Activated CD4-positive, alpha-beta T cell treated with anti-CD3 and anti-CD28 coated beads for 24 hours (primary cell): Measurements from ENCODE around the gene DNAJB6.
"Not testable (repeated sequence)": the region's sequence is repeated elsewhere in the genome, so short reads cannot be mapped to it uniquely, and the experiment has no call there.

ENCODE experiments used
- DNase-seq, 2 donors: peaks; one replicate each; pipeline ENCODE4 v3.0.0-alpha.2; 2020; ENCODE audit warnings: low read depth in 2 of 2

Gene DNAJB6

GRCh38 chr7:157442993-157443831, 106.4 kb downstream of the DNAJB6 start:
- no peak for DNase-seq

GRCh38 chr7:157444011-157444842, 107.4 kb downstream of the DNAJB6 start:
- no peak for DNase-seq

- DNase-seq, result no peak
Observed at GRCh38 chr7:157444843-157445135, 108.0 kb downstream of the DNAJB6 start.

GRCh38 chr7:157445246-157445955, 108.6 kb downstream of the DNAJB6 start:
- no peak for DNase-seq

- no peak for DNase-seq
Observed at GRCh38 chr7:157445956-157446295, 109.1 kb downstream of the DNAJB6 start.

GRCh38 chr7:157446322-157446721, 109.5 kb downstream of the DNAJB6 start:
- no peak for DNase-seq

- DNase-seq, result not testable (repeated sequence)
Observed at GRCh38 chr7:157454003-157454402, 117.2 kb downstream of the DNAJB6 start.

GRCh38 chr7:157457355-157458253, 120.8 kb downstream of the DNAJB6 start:
- DNase-seq, result no peak

- no peak for DNase-seq
Observed at GRCh38 chr7:157458254-157458633, 121.4 kb downstream of the DNAJB6 start.

GRCh38 chr7:157459966-157460365, 123.2 kb downstream of the DNAJB6 start:
- DNase-seq, result no peak

GRCh38 chr7:157460721-157461120, 123.9 kb downstream of the DNAJB6 start:
- DNase-seq, result no peak

GRCh38 chr7:157461573-157462418, 125.0 kb downstream of the DNAJB6 start:
- DNase-seq, result no peak

- DNase-seq, result no peak
Observed at GRCh38 chr7:157462419-157462771, 125.6 kb downstream of the DNAJB6 start.

- no peak for DNase-seq
Observed at GRCh38 chr7:157462840-157463239, 126.0 kb downstream of the DNAJB6 start.

GRCh38 chr7:157463245-157463644, 126.4 kb downstream of the DNAJB6 start:
- DNase-seq, result no peak

GRCh38 chr7:157464111-157464970, 127.5 kb downstream of the DNAJB6 start:
- no peak for DNase-seq

GRCh38 chr7:157464971-157465886, 128.4 kb downstream of the DNAJB6 start:
- DNase-seq, result no peak
